Measurements from ENCODE around the gene GPANK1.

Gene GPANK1

GRCh38 chr6:31658983-31659648, 5.7 kb downstream of the GPANK1 start:
- no peak for TF ChIP-seq REST (IDR thresholded peaks at IDR 0.05; ENCODE audit: insufficient read depth in 1 of 2, low read depth in 2 of 2, low read length in 2 of 2)
- TF ChIP-seq SIN3A (IDR thresholded peaks at IDR 0.05; ENCODE audit: borderline replicate concordance, insufficient read depth, low read length) = no peak
- no peak; the same call in 1 of the 2 replicates for TF ChIP-seq POLR2AphosphoS5 (IDR thresholded peaks at IDR 0.05; ENCODE audit: low read depth, low read length)
- no peak for TF ChIP-seq TAF1 (IDR thresholded peaks at IDR 0.05; ENCODE audit: borderline replicate concordance, insufficient read depth, low read length)
- TF ChIP-seq FOXP2 (optimal IDR thresholded peaks at IDR 0.05; ENCODE audit: borderline replicate concordance, extremely low read depth, extremely low read length, insufficient read depth) = no peak

GRCh38 chr6:31658158-31658688, 6.6 kb downstream of the GPANK1 start:
- TF ChIP-seq SIN3A (IDR thresholded peaks at IDR 0.05; ENCODE audit: borderline replicate concordance, insufficient read depth, low read length) (no peak), FOXP2 (optimal IDR thresholded peaks at IDR 0.05; ENCODE audit: borderline replicate concordance, extremely low read depth, extremely low read length, insufficient read depth) (no peak), TAF1 (IDR thresholded peaks at IDR 0.05; ENCODE audit: borderline replicate concordance, insufficient read depth, low read length) (no peak), REST (IDR thresholded peaks at IDR 0.05; ENCODE audit: insufficient read depth in 1 of 2, low read depth in 2 of 2, low read length in 2 of 2) (no peak), POLR2AphosphoS5 (IDR thresholded peaks at IDR 0.05; ENCODE audit: low read depth, low read length) (no peak)

GRCh38 chr6:31657406-31658157, 7.2 kb downstream of the GPANK1 start:
- TF ChIP-seq SIN3A (IDR thresholded peaks at IDR 0.05; ENCODE audit: borderline replicate concordance, insufficient read depth, low read length) (no peak), POLR2AphosphoS5 (IDR thresholded peaks at IDR 0.05; ENCODE audit: low read depth, low read length) (no peak), FOXP2 (optimal IDR thresholded peaks at IDR 0.05; ENCODE audit: borderline replicate concordance, extremely low read depth, extremely low read length, insufficient read depth) (no peak), TAF1 (IDR thresholded peaks at IDR 0.05; ENCODE audit: borderline replicate concordance, insufficient read depth, low read length) (no peak), REST (IDR thresholded peaks at IDR 0.05; ENCODE audit: insufficient read depth in 1 of 2, low read depth in 2 of 2, low read length in 2 of 2) (peak in 1 of 2 experiments; percentile 46; a peak in 1 of 4 replicates)

GRCh38 chr6:31655349-31656237, 9.2 kb downstream of the GPANK1 start, which contains the start of gene APOM:
TSS of gene APOM (plus strand) at chr6:31655894. CDS start at chr6:31655967, 73 bp downstream.
- no peak for TF ChIP-seq SIN3A (IDR thresholded peaks at IDR 0.05; ENCODE audit: borderline replicate concordance, insufficient read depth, low read length)
- TF ChIP-seq FOXP2 (optimal IDR thresholded peaks at IDR 0.05; ENCODE audit: borderline replicate concordance, extremely low read depth, extremely low read length, insufficient read depth) = no peak
- TF ChIP-seq POLR2AphosphoS5 (IDR thresholded peaks at IDR 0.05; ENCODE audit: low read depth, low read length) = no peak
- no peak for TF ChIP-seq REST (IDR thresholded peaks at IDR 0.05; ENCODE audit: insufficient read depth in 1 of 2, low read depth in 2 of 2, low read length in 2 of 2)
